AG10803 (cell line): ENCODE measurements around the gene SELENBP1.

Experiments used
- DNase-seq: peaks from one replicate; pipeline ENCODE4 v3.0.0; 2010; ENCODE audit warnings: low read depth
- H3K4me3 ChIP-seq: 2 replicates; pipeline ENCODE4 v1.5.1; 2011; ENCODE audit warnings: mild to moderate bottlenecking, low read length, control low read depth
- TF ChIP-seq, protein P1 (sequence below): conservative IDR thresholded peaks from 2 replicates; pipeline ENCODE4 v1.5.1; 2011; ENCODE audit warnings: mild to moderate bottlenecking, low read length, control low read depth, inconsistent platforms

Gene SELENBP1

GRCh38 chr1:151368393-151369301, 3.9 kb downstream of the SELENBP1 start:
- TF ChIP-seq, protein P1, sequence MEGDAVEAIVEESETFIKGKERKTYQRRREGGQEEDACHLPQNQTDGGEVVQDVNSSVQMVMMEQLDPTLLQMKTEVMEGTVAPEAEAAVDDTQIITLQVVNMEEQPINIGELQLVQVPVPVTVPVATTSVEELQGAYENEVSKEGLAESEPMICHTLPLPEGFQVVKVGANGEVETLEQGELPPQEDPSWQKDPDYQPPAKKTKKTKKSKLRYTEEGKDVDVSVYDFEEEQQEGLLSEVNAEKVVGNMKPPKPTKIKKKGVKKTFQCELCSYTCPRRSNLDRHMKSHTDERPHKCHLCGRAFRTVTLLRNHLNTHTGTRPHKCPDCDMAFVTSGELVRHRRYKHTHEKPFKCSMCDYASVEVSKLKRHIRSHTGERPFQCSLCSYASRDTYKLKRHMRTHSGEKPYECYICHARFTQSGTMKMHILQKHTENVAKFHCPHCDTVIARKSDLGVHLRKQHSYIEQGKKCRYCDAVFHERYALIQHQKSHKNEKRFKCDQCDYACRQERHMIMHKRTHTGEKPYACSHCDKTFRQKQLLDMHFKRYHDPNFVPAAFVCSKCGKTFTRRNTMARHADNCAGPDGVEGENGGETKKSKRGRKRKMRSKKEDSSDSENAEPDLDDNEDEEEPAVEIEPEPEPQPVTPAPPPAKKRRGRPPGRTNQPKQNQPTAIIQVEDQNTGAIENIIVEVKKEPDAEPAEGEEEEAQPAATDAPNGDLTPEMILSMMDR = no peak

DNA sequence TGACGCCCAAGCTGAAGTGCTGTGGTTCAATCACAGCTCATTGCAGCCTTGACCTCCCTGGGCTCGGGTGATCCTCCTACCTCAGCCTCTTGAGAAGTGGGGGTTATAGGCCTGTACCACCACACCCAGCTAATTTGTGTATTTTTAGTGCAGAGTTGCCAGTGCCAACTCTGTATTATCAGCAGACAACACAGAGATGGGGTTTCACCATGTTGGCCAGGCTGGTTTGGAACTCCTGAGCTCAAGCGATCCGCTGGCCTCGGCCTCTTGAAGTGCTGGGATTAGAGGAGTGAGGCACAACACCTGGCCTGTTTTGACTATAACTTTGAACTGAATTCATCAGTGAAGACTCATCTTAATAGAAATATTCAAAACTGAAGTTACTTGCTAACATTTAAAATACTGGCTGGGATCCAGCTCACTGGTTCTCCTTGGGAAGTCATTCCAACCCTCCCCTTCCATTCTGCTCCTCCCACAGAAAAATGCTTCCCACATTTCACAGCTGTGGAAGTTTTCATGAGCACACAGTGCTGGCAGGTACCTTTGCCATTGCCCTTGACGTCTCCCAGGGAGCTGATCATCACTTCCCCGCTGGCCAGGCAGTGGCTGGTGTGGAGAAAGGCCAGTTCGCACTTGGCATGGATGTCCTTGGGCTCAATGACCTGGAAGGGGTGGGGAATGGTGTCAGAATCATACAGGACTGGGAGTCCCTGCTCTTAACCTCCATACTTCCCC, 4.7 kb downstream of the SELENBP1 start:
- TF ChIP-seq, protein P1 = no peak
- H3K4me3 ChIP-seq = no peak overlapping the region
- DNase-seq = no peak

More at GRCh38 chr1:151368393-151369301, 3.9 kb downstream of the SELENBP1 start:
- H3K4me3 ChIP-seq = no peak overlapping the region
- DNase-seq = no peak

DNA sequence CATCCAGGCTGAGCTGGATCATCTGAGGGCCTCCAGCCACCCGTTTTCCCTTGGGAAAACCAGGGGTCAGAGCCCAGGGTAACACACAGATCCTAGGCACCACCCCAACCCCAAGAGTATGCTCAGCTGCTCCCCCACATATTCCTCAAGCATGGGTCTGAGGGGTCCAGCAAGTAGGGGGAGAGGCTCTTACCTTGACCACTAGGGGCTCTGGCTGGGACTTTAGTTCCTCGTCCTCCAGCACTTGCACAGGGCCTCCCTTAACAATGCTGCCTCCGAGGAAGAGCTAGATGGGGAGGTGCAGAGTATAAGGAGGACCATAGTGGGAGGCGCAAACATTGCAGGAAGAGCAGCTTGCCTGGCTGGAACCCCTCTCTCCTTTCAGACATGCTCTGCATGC, 7.5 kb downstream of the SELENBP1 start:
- TF ChIP-seq, protein P1 = no peak
- no peak for DNase-seq
- no peak overlapping the region for H3K4me3 ChIP-seq

GRCh38 chr1:151362308-151363155, 10.0 kb downstream of the SELENBP1 start:
- TF ChIP-seq, protein P1 = no peak
- no peak for DNase-seq
- H3K4me3 ChIP-seq = no peak overlapping the region

DNA sequence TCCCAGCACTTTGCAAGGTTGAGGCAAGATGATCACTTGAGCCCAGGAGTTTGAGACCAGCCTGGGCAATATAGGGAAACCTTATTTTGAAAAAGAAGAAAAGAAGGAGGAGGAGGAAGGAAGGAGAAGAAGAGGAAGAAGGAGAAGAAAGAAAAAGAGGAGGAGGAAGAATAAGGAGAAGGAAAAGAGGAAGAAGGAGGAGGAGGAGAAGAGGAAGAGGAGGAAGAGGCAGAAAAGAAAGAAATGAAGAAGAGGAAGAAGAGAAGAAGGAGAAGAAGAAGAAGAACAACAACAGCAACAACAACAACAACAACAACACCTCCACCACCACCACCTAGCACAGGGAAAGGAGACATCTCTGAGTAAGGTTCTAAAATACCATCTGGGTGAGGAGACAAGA, 10.6 kb downstream of the SELENBP1 start:
- no peak for DNase-seq
- TF ChIP-seq, protein P1 = no peak
- H3K4me3 ChIP-seq = no peak overlapping the region

DNA sequence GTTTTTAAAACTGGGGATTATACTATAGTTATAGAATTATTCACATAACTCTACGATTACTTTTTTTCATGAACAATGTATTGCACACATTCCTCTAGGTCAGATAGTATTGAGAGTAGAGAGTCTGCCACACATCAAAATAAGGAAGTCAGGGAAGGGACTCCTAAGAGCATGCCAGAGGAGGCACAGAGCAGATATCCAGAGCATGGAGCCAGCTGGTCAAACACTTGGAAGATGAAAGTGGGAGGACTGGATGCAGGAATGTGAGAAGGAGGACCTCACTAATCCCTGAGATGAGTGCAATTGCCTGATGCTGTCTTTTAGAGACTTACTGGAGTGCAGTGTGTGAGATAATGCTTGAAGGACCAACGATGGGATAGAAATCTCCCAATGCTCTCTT, 15.8 kb downstream of the SELENBP1 start:
- H3K4me3 ChIP-seq = no peak overlapping the region
- TF ChIP-seq, protein P1 = no peak
- DNase-seq = no peak
